ENCODE data around the gene NHLRC1.

NHLRC1 gene

GRCh38 chr6:18138906-18139305 is 16.4 kb upstream of the NHLRC1 start:
- no peak for DNase-seq (ENCODE audit: low read depth)

GRCh38 chr6:18136260-18136659 is 13.8 kb upstream of the NHLRC1 start:
- no peak for DNase-seq (ENCODE audit: low read depth)

GRCh38 chr6:18135171-18135570 is 12.7 kb upstream of the NHLRC1 start:
- no peak for DNase-seq (ENCODE audit: low read depth)

- no peak for DNase-seq (ENCODE audit: low read depth)
Measured at GRCh38 chr6:18132346-18132745, 9.9 kb upstream of the NHLRC1 start.

- no peak for DNase-seq (ENCODE audit: low read depth)
Measured at GRCh38 chr6:18126121-18126520, 3.6 kb upstream of the NHLRC1 start.

GRCh38 chr6:18121580-18122127 is 823 bp downstream of the NHLRC1 start:
- no peak for DNase-seq (ENCODE audit: low read depth)

GRCh38 chr6:18119236-18119635 is 3.2 kb downstream of the NHLRC1 start:
- no peak for DNase-seq (ENCODE audit: low read depth)

- DNase-seq (ENCODE audit: low read depth) = no peak
Measured at GRCh38 chr6:18118330-18118729, 4.1 kb downstream of the NHLRC1 start.

GRCh38 chr6:18117136-18117535 is 5.3 kb downstream of the NHLRC1 start:
- no peak for DNase-seq (ENCODE audit: low read depth)

- DNase-seq (ENCODE audit: low read depth) = no peak
Measured at GRCh38 chr6:18115356-18115755, 7.1 kb downstream of the NHLRC1 start.

GRCh38 chr6:18110162-18110561 is 12.3 kb downstream of the NHLRC1 start:
- no peak for DNase-seq (ENCODE audit: low read depth)

GRCh38 chr6:18107061-18107460 is 15.4 kb downstream of the NHLRC1 start:
- DNase-seq (ENCODE audit: low read depth) = no peak

GRCh38 chr6:18102783-18103509 is 19.5 kb downstream of the NHLRC1 start:
- DNase-seq (ENCODE audit: low read depth) = no peak

GRCh38 chr6:18101873-18102272 is 20.6 kb downstream of the NHLRC1 start:
- no peak for DNase-seq (ENCODE audit: low read depth)

GRCh38 chr6:18101271-18101670 is 21.2 kb downstream of the NHLRC1 start:
- no peak for DNase-seq (ENCODE audit: low read depth)

GRCh38 chr6:18100296-18100695 is 22.2 kb downstream of the NHLRC1 start:
- no peak for DNase-seq (ENCODE audit: low read depth)

GRCh38 chr6:18099511-18099910 is 23.0 kb downstream of the NHLRC1 start:
- no peak for DNase-seq (ENCODE audit: low read depth)

GRCh38 chr6:18096423-18096822 is 26.1 kb downstream of the NHLRC1 start:
- no peak for DNase-seq (ENCODE audit: low read depth)

GRCh38 chr6:18091382-18091781 is 31.1 kb downstream of the NHLRC1 start:
- DNase-seq (ENCODE audit: low read depth) = no peak

GRCh38 chr6:18090349-18090786 is 32.1 kb downstream of the NHLRC1 start:
- DNase-seq (ENCODE audit: low read depth) = no peak

- no peak for DNase-seq (ENCODE audit: low read depth)
Measured at GRCh38 chr6:18088419-18089296, 33.8 kb downstream of the NHLRC1 start.

- DNase-seq (ENCODE audit: low read depth) = no peak
Measured at GRCh38 chr6:18087396-18088165, 34.9 kb downstream of the NHLRC1 start.
